HG02852 (cell line): ENCODE results near the gene ANKS3.
"Not testable (repeated sequence)": the region's sequence is repeated elsewhere in the genome, so short reads cannot be mapped to it uniquely, and the experiment has no call there.

ENCODE experiments used
- ATAC-seq: cut with Tn5 transposase; IDR thresholded peaks from one replicate; pipeline ENCODE4 v1.9.1; 2021; ENCODE audit warnings: mild to moderate bottlenecking, moderate library complexity; ENCODE audit not compliant: unreplicated experiment

The ANKS3 gene

DNA sequence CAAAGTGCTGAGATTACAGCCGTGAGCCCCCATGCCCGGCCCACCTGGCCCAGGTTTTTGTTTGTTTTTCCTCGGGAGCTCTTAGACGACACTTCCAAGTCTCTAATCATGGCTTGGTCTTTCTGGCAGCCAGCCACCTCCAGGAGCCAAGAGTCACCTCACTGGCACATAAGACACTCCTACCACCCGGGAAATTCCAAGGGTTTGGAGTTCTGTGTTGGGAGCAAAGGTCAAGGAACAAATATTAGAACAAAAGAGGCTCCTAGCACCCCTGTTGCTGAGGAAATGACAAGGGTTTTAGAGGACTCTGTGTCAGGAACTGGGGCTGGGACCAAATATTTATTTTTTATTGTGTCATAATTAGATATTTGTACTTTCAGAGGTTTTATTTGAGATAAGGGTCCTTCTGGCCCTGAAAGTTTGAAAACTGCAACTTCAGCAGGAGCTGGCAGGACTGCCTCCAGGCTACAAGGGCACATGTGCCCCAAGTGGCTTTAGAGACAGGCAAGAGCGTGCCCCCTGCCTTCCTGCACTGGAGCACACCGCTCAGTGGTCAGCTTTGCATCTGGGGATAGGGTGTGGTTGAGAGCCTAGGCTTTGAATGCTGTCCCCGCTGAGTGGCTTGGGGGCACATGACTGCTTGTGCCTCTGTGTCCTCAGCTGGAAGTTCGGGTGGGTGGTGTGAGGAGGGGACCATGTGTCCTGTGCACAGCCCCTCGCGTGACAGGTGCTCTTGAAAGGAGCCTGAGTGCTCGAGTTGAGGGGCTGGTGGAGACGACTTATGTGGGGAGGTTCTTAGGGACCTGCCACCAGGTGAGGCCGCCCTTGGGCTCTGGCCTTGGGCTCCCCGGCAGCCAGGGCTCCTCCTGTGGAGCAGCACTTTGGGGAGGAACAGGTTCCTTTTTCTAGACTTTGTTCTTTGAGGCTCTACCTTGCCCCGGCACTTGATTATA lies 79.8 kb downstream of the ANKS3 start:
- ATAC-seq, result no peak

DNA sequence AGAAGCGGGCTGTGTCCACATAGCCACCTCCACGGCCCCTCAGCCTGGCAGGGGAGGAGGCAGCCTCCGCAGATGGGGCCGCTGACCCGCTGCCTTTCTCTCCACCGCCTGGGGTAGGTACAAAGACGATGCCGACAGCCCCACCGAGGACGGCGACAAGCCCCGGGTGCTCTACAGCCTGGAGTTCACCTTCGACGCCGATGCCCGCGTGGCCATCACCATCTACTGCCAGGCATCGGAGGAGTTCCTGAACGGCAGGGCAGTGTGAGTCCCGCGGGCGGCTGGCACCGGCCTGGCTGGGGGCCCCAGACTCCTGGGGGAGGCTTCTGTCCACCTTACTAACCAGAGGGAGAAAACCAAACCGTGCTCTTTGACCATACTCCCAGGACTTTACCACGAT lies 81.5 kb downstream of the ANKS3 start:
- no peak for ATAC-seq

GRCh38 chr16:4651827-4652226 lies 82.2 kb downstream of the ANKS3 start:
- no peak for ATAC-seq

GRCh38 chr16:4650443-4651074 lies 83.5 kb downstream of the ANKS3 start:
- ATAC-seq, result not testable (repeated sequence)

- no peak for ATAC-seq
Measured at GRCh38 chr16:4649744-4650442, 84.2 kb downstream of the ANKS3 start.

- no peak for ATAC-seq
Measured at GRCh38 chr16:4648917-4649316, 85.2 kb downstream of the ANKS3 start.

GRCh38 chr16:4647644-4647980 lies 86.5 kb downstream of the ANKS3 start:
- no peak for ATAC-seq

DNA sequence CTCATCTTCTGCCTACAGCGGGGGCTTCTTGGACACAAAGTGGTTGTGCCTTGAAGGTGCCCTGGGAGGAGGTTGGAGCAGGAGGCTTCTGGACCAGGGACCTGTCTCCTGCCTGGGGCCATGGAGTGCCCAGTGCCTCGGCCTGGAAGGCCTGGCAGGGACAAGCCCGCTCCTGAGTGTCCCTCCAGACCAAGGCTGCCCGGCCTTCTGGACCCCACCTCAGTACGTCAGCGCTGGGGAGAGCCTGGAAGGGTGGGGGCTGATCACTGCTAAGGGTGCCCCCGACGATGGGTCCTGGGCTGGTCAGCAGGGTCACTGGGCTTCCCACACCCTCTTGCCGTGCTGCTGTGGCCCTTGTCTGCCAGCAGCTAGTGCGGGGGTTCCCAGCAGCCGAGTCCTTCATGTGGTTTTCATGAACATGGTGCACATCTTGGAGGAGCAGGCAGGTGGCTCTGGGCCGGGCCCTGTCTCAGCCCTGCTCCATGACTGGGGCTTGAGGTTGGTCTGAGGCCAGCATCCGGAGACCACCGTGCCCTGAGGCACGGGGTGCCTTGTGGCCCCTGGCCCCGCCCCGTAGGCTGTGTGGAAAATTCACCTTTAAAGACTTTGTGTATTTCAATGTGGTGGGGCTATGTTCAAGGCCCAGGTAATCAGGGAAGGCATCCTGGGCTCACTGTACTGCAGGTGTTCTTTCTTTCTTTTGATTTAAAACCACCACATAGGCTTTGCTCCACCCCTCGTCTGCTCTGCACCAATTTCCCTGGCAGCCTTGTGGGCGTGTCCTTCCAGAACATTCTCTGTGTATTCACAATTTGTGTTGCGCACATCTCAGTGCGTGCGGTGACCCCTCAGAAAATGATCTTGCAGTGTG lies 87.1 kb downstream of the ANKS3 start:
- ATAC-seq, result no peak
